Activated CD4-positive, alpha-beta T cell treated with anti-CD3 and anti-CD28 coated beads, Interleukin-2, Interleukin-6, amounts not matched to agents 100 ng/mL and 50 ng/mL, durations not matched to agents 16 hours and 8 hours (primary cell): ENCODE measurements around the gene YKT6.

ENCODE experiments used
- DNase-seq: peaks from one replicate; pipeline ENCODE4 v3.0.0-alpha.2; 2020

Gene YKT6

GRCh38 chr7:44236333-44236728, 35.6 kb downstream of the YKT6 start:
- no peak for DNase-seq

- no peak for DNase-seq
Observed at GRCh38 chr7:44237696-44238095, 36.9 kb downstream of the YKT6 start.

- DNase-seq = no peak
Observed at GRCh38 chr7:44238116-44238695, 37.4 kb downstream of the YKT6 start.

GRCh38 chr7:44239361-44239760, 38.6 kb downstream of the YKT6 start:
- DNase-seq = no peak

GRCh38 chr7:44240376-44240775, 39.6 kb downstream of the YKT6 start:
- DNase-seq = no peak

- DNase-seq = peak; percentile 73
Observed at GRCh38 chr7:44240983-44241510, 40.3 kb downstream of the YKT6 start.

- no peak for DNase-seq
Observed at GRCh38 chr7:44242091-44242490, 41.3 kb downstream of the YKT6 start.

GRCh38 chr7:44244282-44244681, 43.5 kb downstream of the YKT6 start:
- DNase-seq = peak; percentile 50

- DNase-seq = no peak
Observed at GRCh38 chr7:44246396-44247113, 45.8 kb downstream of the YKT6 start.

GRCh38 chr7:44247868-44248651, 47.3 kb downstream of the YKT6 start:
- DNase-seq = no peak

- DNase-seq = no peak
Observed at GRCh38 chr7:44249639-44250234, 49.0 kb downstream of the YKT6 start.

- DNase-seq = no peak
Observed at GRCh38 chr7:44251269-44251668, 50.5 kb downstream of the YKT6 start.

GRCh38 chr7:44251881-44252280, 51.1 kb downstream of the YKT6 start:
- DNase-seq = no peak

GRCh38 chr7:44256459-44256858, 55.7 kb downstream of the YKT6 start:
- DNase-seq = no peak

- no peak for DNase-seq
Observed at GRCh38 chr7:44257213-44257612, 56.4 kb downstream of the YKT6 start.

- DNase-seq = peak; percentile 90
Observed at GRCh38 chr7:44257618-44258422, 57.0 kb downstream of the YKT6 start.

GRCh38 chr7:44258423-44258760, 57.6 kb downstream of the YKT6 start:
- no peak for DNase-seq

GRCh38 chr7:44258865-44259546, 58.2 kb downstream of the YKT6 start:
- no peak for DNase-seq

- peak; percentile 59 for DNase-seq
Observed at GRCh38 chr7:44259547-44260457, 59.0 kb downstream of the YKT6 start.

- no peak for DNase-seq
Observed at GRCh38 chr7:44261240-44261639, 60.5 kb downstream of the YKT6 start.

GRCh38 chr7:44262031-44262430, 61.3 kb downstream of the YKT6 start:
- no peak for DNase-seq
